ENCODE measurements around the gene MAF. TPM values are rescaled to one million over a fixed set of nuclear protein-coding genes. Genes with fewer than 3 reads are reported as not detected.

The MAF gene
- 13.1 TPM for total RNA-seq

DNA sequence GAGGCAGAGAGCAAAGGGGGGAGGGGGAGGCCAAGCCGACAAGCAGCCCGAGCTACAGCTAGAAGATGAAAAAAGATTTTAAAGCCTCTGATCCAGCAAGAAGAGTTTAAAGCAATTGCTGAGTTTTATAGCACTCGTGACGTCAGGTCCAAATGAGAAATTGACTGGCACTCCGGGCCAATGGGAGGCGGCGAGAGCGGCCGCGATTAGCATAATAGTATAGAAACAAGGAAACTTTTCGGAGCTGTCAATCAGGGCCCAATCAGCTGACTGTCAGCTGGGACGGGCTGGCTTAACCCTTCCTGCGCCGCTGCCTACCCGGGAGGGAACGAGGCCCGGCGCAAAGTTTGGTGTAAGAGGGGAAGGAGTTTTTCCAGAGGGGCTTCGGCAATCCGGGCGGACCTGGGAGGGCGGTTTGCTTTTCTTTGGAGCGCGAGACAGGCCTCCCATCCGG, at the start of gene MAF:
TSS of gene MAF (minus strand) at position 100 of the 454 bp plus-strand sequence. CDS start 835 bp downstream, outside the sequence.

Measured in diencephalon (tissue), 1 donor.